Osteocyte (in vitro differentiated cells): Measurements from ENCODE around the gene LRRTM2. TPM values are rescaled to one million over a fixed set of nuclear protein-coding genes. Genes with fewer than 3 reads are reported as not detected.

ENCODE experiments used
- DNase-seq: peaks from one replicate; pipeline ENCODE4 v3.0.0; 2021; ENCODE audit warnings: mixed read lengths; ENCODE audit not compliant: unreplicated experiment; ENCODE audit errors: extremely low spot score
- H3K27ac Mint-ChIP-seq: one replicate; pipeline ENCODE4 v1.8.0; 2021; ENCODE audit warnings: mild to moderate bottlenecking, mixed read lengths; ENCODE audit not compliant: unreplicated experiment
- H3K27me3 Mint-ChIP-seq: one replicate; pipeline ENCODE4 v1.8.0; 2021; ENCODE audit warnings: mixed read lengths; ENCODE audit not compliant: unreplicated experiment
- H3K36me3 Mint-ChIP-seq: one replicate; pipeline ENCODE4 v1.8.0; 2021; ENCODE audit warnings: mixed read lengths; ENCODE audit not compliant: unreplicated experiment
- H3K4me1 Mint-ChIP-seq: one replicate; pipeline ENCODE4 v1.8.0; 2021; ENCODE audit warnings: mixed read lengths; ENCODE audit not compliant: unreplicated experiment
- H3K4me3 Mint-ChIP-seq: one replicate; pipeline ENCODE4 v1.8.0; 2021; ENCODE audit warnings: mild to moderate bottlenecking, moderate library complexity, mixed read lengths; ENCODE audit not compliant: unreplicated experiment
- H3K9me3 Mint-ChIP-seq: one replicate; pipeline ENCODE4 v1.8.0; 2021; ENCODE audit warnings: mixed read lengths; ENCODE audit not compliant: unreplicated experiment
- CTCF ChIP-seq: fragments of 200-600 bp; sonication (generic); IDR thresholded peaks from 2 replicates; pipeline ENCODE4 v1.5.0; 2021; ENCODE audit warnings: antibody characterized with exemption, mild to moderate bottlenecking, moderate library complexity
- total RNA-seq: library from RNA; stranded (reverse); gene quantifications from 2 replicates; pipeline ENCODE4 v1.2.1, GENCODE V29; 2021

Gene LRRTM2
- total RNA-seq, 1 donor from 2014 or later, result not detected

GRCh38 chr5:138870611-138871010 lies 4.5 kb downstream of the LRRTM2 start:
- peaks cover 67% of the 10 kb centered on the region for H3K4me1 Mint-ChIP-seq
- peak overlapping the region; percentile 63 for H3K27ac Mint-ChIP-seq
- TF ChIP-seq CTCF, result no peak
- no peaks in the 10 kb centered on the region for H3K27me3 Mint-ChIP-seq
- H3K9me3 Mint-ChIP-seq, result no peaks in the 10 kb centered on the region
- DNase-seq, result no peak
- no peak overlapping the region for H3K4me3 Mint-ChIP-seq
- H3K36me3 Mint-ChIP-seq, result peaks cover 3% of the 10 kb centered on the region

DNA sequence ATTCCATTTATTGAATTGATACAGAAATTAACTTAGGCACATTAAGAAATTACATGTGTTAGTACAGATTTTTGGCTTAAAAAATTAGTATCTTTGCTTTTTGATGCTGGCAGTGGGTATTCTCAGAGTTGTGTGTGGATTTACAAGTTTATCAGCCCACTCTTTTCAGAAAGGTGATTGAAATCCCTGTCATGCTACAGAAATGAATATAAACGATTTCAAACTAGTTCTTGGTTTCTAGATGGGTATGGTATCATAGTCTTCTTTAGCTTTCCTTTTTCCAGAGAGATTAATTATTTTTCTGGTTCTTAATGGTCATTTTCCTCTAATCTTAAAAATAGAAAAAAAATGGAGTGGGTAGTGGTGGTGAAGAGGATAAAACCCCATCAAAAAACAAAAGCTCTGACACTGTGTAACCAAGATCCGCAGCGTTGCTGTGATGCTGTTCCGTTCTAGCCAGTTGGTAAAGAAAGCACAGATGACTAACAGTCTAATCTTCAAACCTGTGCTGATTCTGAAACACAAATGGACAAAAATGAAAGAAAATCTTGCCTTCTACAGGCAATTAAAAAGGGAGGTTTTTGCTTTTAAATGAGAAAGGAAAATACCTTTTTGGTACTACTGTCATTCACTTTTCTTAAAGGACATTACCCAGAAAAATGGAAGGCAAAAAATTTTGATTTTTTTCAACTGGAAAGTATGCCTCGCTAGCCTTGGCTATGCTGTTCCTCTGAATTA lies 5.2 kb downstream of the LRRTM2 start:
- no peak for DNase-seq
- Mint-ChIP-seq H3K9me3 (no peaks in the 10 kb centered on the region), H3K27ac (peak overlapping the region; percentile 72), H3K36me3 (peaks cover 3% of the 10 kb centered on the region), H3K4me3 (no peak overlapping the region), H3K27me3 (no peaks in the 10 kb centered on the region), H3K4me1 (peaks cover 60% of the 10 kb centered on the region)
- no peak for TF ChIP-seq CTCF

- no peak for TF ChIP-seq CTCF
- DNase-seq, result no peak
- Mint-ChIP-seq H3K4me3 (no peak overlapping the region), H3K9me3 (no peaks in the 10 kb centered on the region), H3K36me3 (peaks cover 4% of the 10 kb centered on the region), H3K4me1 (peaks cover 53% of the 10 kb centered on the region), H3K27me3 (no peaks in the 10 kb centered on the region), H3K27ac (no peak overlapping the region)
Observed at GRCh38 chr5:138869038-138869437, 6.1 kb downstream of the LRRTM2 start.

GRCh38 chr5:138867011-138867410 lies 8.1 kb downstream of the LRRTM2 start:
- no peaks in the 10 kb centered on the region for H3K27me3 Mint-ChIP-seq
- no peaks in the 10 kb centered on the region for H3K9me3 Mint-ChIP-seq
- peaks cover 10% of the 10 kb centered on the region for H3K36me3 Mint-ChIP-seq
- DNase-seq, result no peak
- H3K4me1 Mint-ChIP-seq, result peaks cover 40% of the 10 kb centered on the region
- H3K27ac Mint-ChIP-seq, result peak overlapping the region; percentile 20
- no peak overlapping the region for H3K4me3 Mint-ChIP-seq
- no peak for TF ChIP-seq CTCF

DNA sequence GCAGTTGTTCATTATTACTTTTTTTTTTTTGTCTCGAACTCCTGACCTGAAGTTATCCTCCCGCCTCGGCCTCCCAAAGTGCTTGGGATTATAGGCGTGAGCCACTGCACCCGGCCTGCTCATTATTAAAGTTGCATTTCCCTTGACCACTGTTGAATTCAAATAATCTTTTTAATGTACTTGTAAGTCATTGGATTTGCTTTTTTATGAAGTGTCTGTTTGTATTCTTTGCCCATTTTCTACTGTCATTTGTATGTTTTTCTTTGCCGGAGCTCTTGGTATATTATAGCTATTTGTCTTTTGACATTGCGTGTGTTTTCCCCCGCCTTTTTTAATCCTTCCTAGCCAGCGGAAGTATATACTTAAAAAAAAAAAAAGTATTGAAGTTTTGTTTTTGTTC lies 22.0 kb downstream of the LRRTM2 start:
- peaks cover 3% of the 10 kb centered on the region for H3K36me3 Mint-ChIP-seq
- no peak overlapping the region for H3K4me3 Mint-ChIP-seq
- H3K9me3 Mint-ChIP-seq, result no peaks in the 10 kb centered on the region
- DNase-seq, result no peak
- no peak for TF ChIP-seq CTCF
- no peaks in the 10 kb centered on the region for H3K27me3 Mint-ChIP-seq
- peaks cover 29% of the 10 kb centered on the region for H3K4me1 Mint-ChIP-seq
- no peak overlapping the region for H3K27ac Mint-ChIP-seq
